Loucy (cell line): ENCODE data around the gene RPL19.

Experiments
- H2AFZ ChIP-seq: fragments of 200-600 bp; sonication (generic); 2 replicates; pipeline ENCODE4 v1.6.0; 2016; ENCODE audit warnings: antibody characterized with exemption, mild to moderate bottlenecking, low read length, moderate library complexity
- H3F3A ChIP-seq: fragments of 200-600 bp; 2 replicates; pipeline ENCODE4 v1.6.0; 2016; ENCODE audit warnings: antibody characterized with exemption, low read depth, mild to moderate bottlenecking
- H3K27me3 ChIP-seq: fragments of 200-600 bp; sonication (generic); 2 replicates; pipeline ENCODE4 v1.6.1; 2014; ENCODE audit warnings: low read length, mild to moderate bottlenecking; ENCODE audit not compliant: insufficient read depth, poor library complexity, severe bottlenecking
- H3K36me3 ChIP-seq: fragments of 200-600 bp; sonication (generic); 2 replicates; pipeline ENCODE4 v1.6.1; 2016; ENCODE audit warnings: low read length; ENCODE audit not compliant: insufficient read depth
- H3K4me1 ChIP-seq: fragments of 200-600 bp; sonication (generic); 2 replicates; pipeline ENCODE4 v1.5.1; 2014; ENCODE audit warnings: low read length, mild to moderate bottlenecking; ENCODE audit not compliant: insufficient read depth, poor library complexity, severe bottlenecking
- H3K4me2 ChIP-seq: fragments of 200-600 bp; sonication (generic); 2 replicates; pipeline ENCODE4 v1.6.0; 2014; ENCODE audit warnings: antibody characterized with exemption, low read length, low read depth, mild to moderate bottlenecking; ENCODE audit not compliant: poor library complexity, severe bottlenecking
- H3K4me3 ChIP-seq: fragments of 200-600 bp; sonication (generic); 2 replicates; pipeline ENCODE4 v1.5.1; 2014; ENCODE audit warnings: low read length, mild to moderate bottlenecking, mixed read lengths; ENCODE audit not compliant: poor library complexity, severe bottlenecking
- H3K79me2 ChIP-seq: fragments of 200-600 bp; sonication (generic); 2 replicates; pipeline ENCODE4 v1.6.1; 2014; ENCODE audit warnings: low read length; ENCODE audit not compliant: insufficient read depth
- H3K9ac ChIP-seq: fragments of 200-600 bp; sonication (generic); 2 replicates; pipeline ENCODE4 v1.6.0; 2014; ENCODE audit warnings: mild to moderate bottlenecking, low read depth, low read length, moderate library complexity; ENCODE audit not compliant: poor library complexity, severe bottlenecking
- H3K9me2 ChIP-seq: fragments of 200-600 bp; sonication (generic); replicated peaks from 2 replicates; pipeline ENCODE4 v1.6.1; 2016; ENCODE audit warnings: low read depth, low read length, mixed read lengths
- H3K9me3 ChIP-seq: fragments of 200-600 bp; sonication (generic); 2 replicates; pipeline ENCODE4 v1.6.1; 2014; ENCODE audit warnings: mild to moderate bottlenecking, antibody characterized with exemption, low read length, low read depth; ENCODE audit not compliant: insufficient read depth
- H4K20me1 ChIP-seq: fragments of 200-600 bp; sonication (generic); 2 replicates; pipeline ENCODE4 v1.6.0; 2014; ENCODE audit warnings: antibody characterized with exemption, low read length, mild to moderate bottlenecking; ENCODE audit not compliant: insufficient read depth, poor library complexity, severe bottlenecking
- EZH2phosphoT487 ChIP-seq: fragments of 200-600 bp; IDR thresholded peaks from 2 replicates; pipeline ENCODE4 v1.6.1; 2018; ENCODE audit warnings: antibody characterized with exemption, mild to moderate bottlenecking, moderate library complexity, borderline replicate concordance
- TF ChIP-seq, protein P1 (sequence below): fragments of 200-600 bp; sonication (generic); conservative IDR thresholded peaks from 2 replicates; pipeline ENCODE4 v1.5.1; 2014; ENCODE audit warnings: mild to moderate bottlenecking, antibody characterized with exemption, low read length

RPL19 gene

GRCh38 chr17:39186481-39187002, 13.5 kb upstream of the RPL19 start:
- H3K9me2 ChIP-seq, result no peaks in the 10 kb centered on the region
- H2AFZ ChIP-seq, result no peak overlapping the region
- no peaks in the 10 kb centered on the region for H3K27me3 ChIP-seq
- H3K79me2 ChIP-seq, result peaks cover 3% of the 10 kb centered on the region; the same call in 1 of the 2 replicates
- no peaks in the 10 kb centered on the region for H4K20me1 ChIP-seq
- H3K36me3 ChIP-seq, result peaks cover 62% of the 10 kb centered on the region; the same call in 1 of the 2 replicates
- no peak overlapping the region for H3K9ac ChIP-seq
- no peak overlapping the region for H3K4me3 ChIP-seq
- H3K9me3 ChIP-seq, result no peaks in the 10 kb centered on the region
- no peak overlapping the region for H3K4me2 ChIP-seq
- H3K4me1 ChIP-seq, result peaks cover 7% of the 10 kb centered on the region
- no peak for TF ChIP-seq EZH2phosphoT487
- TF ChIP-seq, protein P1, sequence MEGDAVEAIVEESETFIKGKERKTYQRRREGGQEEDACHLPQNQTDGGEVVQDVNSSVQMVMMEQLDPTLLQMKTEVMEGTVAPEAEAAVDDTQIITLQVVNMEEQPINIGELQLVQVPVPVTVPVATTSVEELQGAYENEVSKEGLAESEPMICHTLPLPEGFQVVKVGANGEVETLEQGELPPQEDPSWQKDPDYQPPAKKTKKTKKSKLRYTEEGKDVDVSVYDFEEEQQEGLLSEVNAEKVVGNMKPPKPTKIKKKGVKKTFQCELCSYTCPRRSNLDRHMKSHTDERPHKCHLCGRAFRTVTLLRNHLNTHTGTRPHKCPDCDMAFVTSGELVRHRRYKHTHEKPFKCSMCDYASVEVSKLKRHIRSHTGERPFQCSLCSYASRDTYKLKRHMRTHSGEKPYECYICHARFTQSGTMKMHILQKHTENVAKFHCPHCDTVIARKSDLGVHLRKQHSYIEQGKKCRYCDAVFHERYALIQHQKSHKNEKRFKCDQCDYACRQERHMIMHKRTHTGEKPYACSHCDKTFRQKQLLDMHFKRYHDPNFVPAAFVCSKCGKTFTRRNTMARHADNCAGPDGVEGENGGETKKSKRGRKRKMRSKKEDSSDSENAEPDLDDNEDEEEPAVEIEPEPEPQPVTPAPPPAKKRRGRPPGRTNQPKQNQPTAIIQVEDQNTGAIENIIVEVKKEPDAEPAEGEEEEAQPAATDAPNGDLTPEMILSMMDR, result no peak
- no peaks in the 10 kb centered on the region for H3F3A ChIP-seq

DNA sequence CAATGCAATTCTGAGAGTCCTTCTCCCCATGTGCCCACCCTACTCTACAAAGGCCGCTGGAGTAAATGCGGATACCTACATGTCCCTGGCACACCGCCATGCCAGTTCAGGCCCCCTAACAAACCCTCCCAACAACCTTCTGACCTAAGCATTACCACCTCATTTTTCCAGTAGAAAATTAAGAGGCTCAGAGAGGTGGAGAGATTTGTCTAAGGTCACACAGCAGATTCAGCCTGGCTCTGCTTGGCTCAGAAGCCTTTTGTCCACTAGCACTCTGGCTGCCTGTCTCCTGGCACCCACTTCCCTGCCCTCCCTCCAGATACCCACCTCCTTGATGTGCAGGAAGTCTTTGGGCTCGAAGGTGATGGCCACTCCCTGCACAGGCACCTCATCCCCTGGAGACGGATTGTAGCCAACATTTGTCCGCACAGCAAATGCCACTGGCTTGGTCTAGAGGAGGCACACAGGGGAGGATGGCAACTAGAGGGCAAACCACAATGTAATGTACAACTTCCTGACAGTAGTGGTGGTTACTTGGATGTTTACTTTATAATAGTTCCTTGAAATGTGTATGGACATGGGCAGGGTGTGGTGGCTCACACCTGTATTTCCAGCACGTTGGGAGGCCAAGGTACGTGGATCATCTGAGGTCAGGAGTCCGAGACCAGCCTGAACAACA, 12.8 kb upstream of the RPL19 start:
- H3K27me3 ChIP-seq, result no peaks in the 10 kb centered on the region
- H3F3A ChIP-seq, result no peaks in the 10 kb centered on the region
- no peaks in the 10 kb centered on the region for H3K9me2 ChIP-seq
- no peak for TF ChIP-seq EZH2phosphoT487
- TF ChIP-seq, protein P1, result no peak
- H3K9ac ChIP-seq, result no peak overlapping the region
- H3K4me1 ChIP-seq, result peaks cover 7% of the 10 kb centered on the region
- peaks cover 69% of the 10 kb centered on the region; the same call in 1 of the 2 replicates for H3K36me3 ChIP-seq
- H3K4me3 ChIP-seq, result no peak overlapping the region
- no peaks in the 10 kb centered on the region for H4K20me1 ChIP-seq
- H2AFZ ChIP-seq, result no peak overlapping the region
- H3K79me2 ChIP-seq, result peaks cover 7% of the 10 kb centered on the region; the same call in 1 of the 2 replicates
- H3K9me3 ChIP-seq, result no peaks in the 10 kb centered on the region
- no peak overlapping the region for H3K4me2 ChIP-seq

DNA sequence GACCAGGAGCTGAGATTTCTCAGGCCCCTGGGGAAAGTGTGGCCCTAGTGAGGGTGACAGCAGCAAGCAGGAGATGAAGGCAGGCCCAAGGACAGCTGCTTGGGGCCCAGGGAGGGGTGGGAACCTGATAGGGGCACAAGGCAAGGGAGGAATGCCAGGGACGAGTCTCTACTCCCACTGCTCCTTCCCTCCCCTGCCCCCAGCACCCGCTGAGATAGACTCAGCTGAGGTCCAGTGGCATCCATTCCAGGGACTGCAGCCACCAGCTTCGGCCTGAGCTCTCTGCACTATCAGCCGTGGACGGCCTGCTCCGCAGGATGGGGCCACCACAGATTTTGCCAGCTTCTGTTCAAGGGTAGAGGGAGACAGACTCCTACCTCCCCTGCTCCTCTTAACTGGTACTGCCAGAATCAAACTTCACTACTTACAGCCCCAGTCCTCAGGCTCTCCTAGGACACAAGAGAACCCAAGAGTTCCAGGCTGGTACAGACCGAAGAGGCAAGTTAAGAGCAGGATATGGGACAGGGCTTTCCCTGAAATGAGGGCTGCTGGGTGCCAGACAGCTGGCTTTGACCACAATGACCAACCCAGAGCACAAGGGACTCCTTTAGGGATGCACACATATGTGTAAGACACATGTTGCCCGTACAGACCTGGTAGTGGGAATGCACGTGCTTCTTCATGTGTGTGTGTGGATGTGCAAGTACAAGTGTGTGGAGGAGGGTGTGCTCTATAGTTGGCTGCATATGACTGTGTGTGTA, 8.2 kb upstream of the RPL19 start:
- H3K36me3 ChIP-seq, result peaks cover 39% of the 10 kb centered on the region; the same call in 1 of the 2 replicates
- no peak overlapping the region for H3K4me3 ChIP-seq
- H3K4me1 ChIP-seq, result peaks cover 40% of the 10 kb centered on the region
- H3K79me2 ChIP-seq, result peaks cover 53% of the 10 kb centered on the region
- H3K9me3 ChIP-seq, result no peaks in the 10 kb centered on the region
- no peaks in the 10 kb centered on the region for H3K27me3 ChIP-seq
- peaks cover 42% of the 10 kb centered on the region for H4K20me1 ChIP-seq
- H3F3A ChIP-seq, result no peaks in the 10 kb centered on the region
- TF ChIP-seq EZH2phosphoT487, result no peak
- TF ChIP-seq, protein P1, result no peak
- no peak overlapping the region for H2AFZ ChIP-seq
- no peak overlapping the region for H3K4me2 ChIP-seq
- no peaks in the 10 kb centered on the region for H3K9me2 ChIP-seq
- H3K9ac ChIP-seq, result no peak overlapping the region
